ENCODE data around the gene TMEM182.

Gene TMEM182, protein sequence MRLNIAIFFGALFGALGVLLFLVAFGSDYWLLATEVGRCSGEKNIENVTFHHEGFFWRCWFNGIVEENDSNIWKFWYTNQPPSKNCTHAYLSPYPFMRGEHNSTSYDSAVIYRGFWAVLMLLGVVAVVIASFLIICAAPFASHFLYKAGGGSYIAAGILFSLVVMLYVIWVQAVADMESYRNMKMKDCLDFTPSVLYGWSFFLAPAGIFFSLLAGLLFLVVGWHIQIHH

GRCh38 chr2:102761763-102762162 lies at the start of gene TMEM182:
TSS of gene TMEM182 (plus strand) at chr2:102762031. CDS start at chr2:102762218, 187 bp downstream.
- no peak for DNase-seq (ENCODE audit: low read depth in 2 of 2)

- no peak for DNase-seq (ENCODE audit: low read depth in 2 of 2)
These were observed 44.4 kb upstream of the TMEM182 start for GRCh38 chr2:102717308-102718018.

GRCh38 chr2:102718387-102719316 lies 43.2 kb upstream of the TMEM182 start:
- DNase-seq (ENCODE audit: low read depth in 2 of 2) = no peak

- DNase-seq (ENCODE audit: low read depth in 2 of 2) = no peak
These were observed 37.8 kb upstream of the TMEM182 start for GRCh38 chr2:102724016-102724490.

GRCh38 chr2:102724553-102724952 lies 37.3 kb upstream of the TMEM182 start:
- no peak for DNase-seq (ENCODE audit: low read depth in 2 of 2)

- no peak for DNase-seq (ENCODE audit: low read depth in 2 of 2)
These were observed 35.4 kb upstream of the TMEM182 start for GRCh38 chr2:102726128-102727087.

DNA sequence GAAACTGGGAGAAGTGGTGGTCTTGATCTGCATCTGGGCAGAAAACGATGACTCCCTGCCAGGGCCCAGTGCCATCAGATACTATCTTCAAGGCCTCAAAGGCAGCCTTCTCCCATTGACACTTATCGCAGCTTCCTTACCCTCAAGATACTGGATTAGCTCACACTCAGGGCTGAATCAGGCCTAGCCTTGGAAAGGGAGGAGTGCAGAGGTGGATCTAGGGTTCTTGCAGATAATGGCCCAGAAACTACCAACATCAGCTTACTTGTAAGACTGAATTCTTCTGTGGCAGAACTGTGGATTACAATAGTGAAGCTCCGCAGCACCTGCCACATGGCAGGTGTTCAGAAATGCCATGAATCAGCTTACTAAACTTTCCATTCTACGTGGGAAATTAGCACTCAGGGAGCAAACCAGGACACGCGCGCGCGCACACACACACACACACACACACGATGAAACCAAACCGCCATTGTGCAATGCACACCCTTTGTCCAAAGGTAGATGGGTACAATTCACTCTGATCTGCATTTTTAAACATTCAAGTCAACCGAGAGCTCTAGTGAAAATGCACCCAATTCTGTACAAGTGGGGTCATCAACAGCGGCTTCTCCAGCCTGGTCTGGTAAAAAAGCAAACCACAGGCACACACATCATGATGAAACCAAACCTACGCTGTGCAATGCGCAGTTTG lies 26.3 kb upstream of the TMEM182 start:
- no peak for DNase-seq (ENCODE audit: low read depth in 2 of 2)

- DNase-seq (ENCODE audit: low read depth in 2 of 2) = no peak
These were observed 25.8 kb upstream of the TMEM182 start for GRCh38 chr2:102736110-102736409.

DNA sequence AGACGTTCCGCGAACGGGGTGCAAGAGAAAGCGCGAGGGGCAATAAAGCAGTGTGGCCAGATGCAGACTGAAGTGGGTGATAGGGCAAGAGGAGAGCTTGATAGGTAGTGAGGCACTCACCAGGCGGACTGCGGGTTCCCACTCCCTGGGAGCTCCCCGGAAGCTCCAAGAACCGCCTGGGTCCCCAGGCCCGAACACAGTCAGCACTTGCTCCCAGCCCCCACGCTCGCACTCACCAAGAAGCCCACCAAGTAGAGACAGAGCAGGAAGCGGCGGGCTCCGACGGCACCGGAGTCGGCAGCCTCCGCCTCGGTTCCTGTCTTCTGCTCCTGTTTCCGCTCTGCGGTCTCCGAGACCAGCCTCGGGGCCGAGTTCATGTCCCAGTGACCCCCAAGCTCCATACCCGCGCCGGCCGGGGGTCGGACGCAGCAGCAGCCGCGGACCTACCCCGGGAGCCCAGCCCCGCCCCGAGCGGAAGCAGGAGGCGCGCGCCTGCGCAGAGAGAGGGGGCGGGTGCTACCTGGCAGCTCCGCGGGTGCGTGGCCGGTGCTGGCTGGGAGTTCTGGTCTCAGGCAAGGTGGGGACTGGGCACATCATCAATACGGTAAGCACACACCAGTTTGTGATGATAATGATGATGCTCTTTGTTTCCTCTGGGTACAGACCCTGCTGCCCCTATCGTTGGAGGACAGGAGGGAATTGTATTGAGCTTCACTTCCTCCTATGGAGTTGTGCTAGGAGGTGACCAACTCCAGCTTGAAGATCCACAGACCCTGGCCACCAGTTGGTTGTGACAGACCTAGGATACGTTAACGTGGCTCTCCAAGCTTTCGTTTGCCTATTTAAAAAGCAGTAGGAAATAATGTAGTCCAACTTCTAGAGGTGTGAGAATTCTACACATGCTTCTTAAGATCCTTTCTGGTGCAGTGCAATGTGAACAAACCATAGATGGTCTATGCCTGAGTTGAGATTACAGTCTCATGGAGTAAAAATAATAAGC lies 25.1 kb upstream of the TMEM182 start:
- peak; percentile 65 to 83 for DNase-seq (ENCODE audit: low read depth in 2 of 2)

DNA sequence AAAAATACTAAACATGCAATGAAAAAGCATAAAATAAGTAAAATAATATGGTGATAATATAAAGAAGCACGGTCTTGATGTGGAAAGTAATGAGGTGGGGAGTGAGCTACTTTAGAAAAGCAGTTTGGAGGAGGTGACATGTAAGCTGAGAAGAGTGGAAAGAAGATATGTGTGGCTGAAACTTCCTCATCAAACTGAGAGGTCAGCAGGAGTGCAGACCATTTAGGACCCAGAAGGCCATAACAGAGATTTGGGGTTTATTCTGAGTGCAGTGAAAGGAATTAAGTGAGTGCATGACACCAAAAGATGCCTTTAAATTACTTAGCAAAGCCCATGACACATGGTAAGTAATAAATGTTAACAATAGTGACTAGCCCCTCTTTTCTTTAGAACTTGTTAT lies 24.4 kb upstream of the TMEM182 start:
- no peak for DNase-seq (ENCODE audit: low read depth in 2 of 2)

DNA sequence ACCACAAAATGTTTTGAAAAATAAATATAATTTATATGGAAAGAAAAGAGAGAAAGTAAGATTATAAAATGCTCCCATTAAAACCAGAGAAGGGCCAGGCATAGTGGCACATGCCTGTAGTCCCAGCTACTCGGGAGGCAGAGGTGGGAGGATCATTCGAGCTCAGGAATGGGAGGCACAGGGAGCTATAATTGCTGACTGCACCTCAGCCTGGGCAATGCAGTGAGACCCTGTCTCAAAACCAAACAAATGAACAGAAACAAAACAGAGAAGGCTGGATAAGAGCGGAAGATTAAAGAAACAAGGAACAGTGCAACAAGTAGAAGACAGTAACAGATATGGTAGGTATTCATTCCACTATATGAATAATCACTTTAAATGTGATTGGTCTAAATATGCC lies 18.6 kb upstream of the TMEM182 start:
- no peak for DNase-seq (ENCODE audit: low read depth in 2 of 2)

- DNase-seq (ENCODE audit: low read depth in 2 of 2) = no peak
These were observed 13.7 kb upstream of the TMEM182 start for GRCh38 chr2:102748107-102748506.

GRCh38 chr2:102749938-102750337 lies 11.9 kb upstream of the TMEM182 start:
- DNase-seq (ENCODE audit: low read depth in 2 of 2) = no peak

DNA sequence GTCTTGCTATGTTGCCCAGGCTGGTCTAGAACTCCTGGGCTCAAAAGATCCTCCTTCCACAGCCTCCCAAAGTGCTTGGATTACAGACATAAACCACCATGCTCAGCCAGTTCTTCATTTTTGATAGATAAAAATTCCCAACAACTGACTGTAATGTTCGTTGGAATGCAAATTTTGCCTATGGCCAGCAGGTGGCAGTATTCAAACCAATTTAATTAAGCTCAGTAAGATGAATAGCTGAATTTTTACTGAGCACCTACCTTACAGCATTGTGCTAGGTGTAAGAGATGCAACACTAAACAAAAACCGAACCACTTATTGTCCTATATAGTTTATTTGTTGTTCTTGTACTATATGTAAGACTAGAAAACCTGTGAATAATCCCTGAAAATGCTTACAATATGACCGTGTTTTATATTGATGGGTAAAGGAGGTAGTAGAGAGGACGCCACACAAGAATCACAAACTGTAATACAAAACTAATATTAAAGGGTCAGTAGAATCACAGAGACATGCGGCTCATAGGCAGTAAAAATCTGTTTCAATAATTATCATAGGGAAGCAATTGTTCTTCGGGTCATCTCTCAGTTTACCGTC lies 8.2 kb upstream of the TMEM182 start:
- DNase-seq (ENCODE audit: low read depth in 2 of 2) = no peak

DNA sequence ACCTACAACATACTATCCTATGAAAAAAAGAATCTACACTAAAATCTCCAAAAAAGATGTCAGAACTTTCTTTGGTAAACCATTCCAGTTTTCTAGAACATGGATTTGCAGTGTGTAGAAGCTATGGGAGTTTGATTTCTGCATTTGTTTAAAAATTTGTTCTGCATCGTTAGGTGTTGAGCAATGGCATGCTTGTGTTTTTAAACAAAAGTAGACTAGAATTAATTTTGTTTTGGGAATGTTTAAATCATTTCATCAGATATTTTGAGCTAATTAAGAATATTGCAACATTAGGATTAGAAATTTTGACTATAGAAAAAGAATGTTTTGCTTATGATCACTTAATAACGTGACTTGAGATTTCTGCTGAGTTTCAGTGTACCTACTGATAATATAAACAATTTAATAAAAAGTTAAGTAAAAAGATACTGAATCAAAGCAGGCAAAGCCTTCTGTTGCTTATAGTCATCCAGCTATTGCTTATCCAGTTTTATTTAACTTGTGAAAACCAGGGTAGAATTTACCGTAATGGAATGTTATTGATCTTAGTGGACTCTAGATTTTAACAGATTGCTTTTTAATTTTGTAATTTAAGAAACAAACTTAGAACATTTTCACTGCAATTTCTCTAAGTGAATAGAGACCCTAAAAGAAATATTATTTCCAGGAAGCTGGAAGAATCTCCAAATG lies 7.2 kb upstream of the TMEM182 start:
- no peak for DNase-seq (ENCODE audit: low read depth in 2 of 2)

DNA sequence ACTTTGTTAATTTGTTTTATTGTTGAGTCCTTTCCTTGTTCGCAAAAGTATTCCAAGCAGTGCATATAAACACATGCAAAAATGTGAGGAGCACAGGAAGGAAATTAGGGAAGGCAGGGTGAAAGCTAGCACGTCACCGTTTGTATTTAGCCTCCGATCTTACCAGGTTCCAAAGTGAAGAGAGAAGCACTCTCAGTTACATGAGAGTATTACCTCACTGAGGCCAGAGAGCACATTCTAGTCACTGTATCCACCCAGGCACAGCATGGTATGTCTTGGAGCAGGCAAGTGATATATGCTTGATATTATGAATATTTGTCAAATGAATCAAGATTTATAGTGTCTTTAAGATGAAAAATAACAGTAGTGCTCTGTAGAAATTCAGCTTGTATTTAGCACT lies 6.5 kb upstream of the TMEM182 start:
- DNase-seq (ENCODE audit: low read depth in 2 of 2) = no peak

- no peak for DNase-seq (ENCODE audit: low read depth in 2 of 2)
These were observed 3.4 kb upstream of the TMEM182 start for GRCh38 chr2:102758439-102758838.

- no peak for DNase-seq (ENCODE audit: low read depth in 2 of 2)
These were observed 2.3 kb downstream of the TMEM182 start for GRCh38 chr2:102764083-102764482.

All from stimulated activated CD8-positive, alpha-beta memory T cell treated with anti-CD3 and anti-CD28 coated beads, Interleukin-7, amount 100 ng/mL, for 4 hours (primary cell).